ENCODE results near the gene SUV39H1.

SUV39H1 gene

GRCh38 chrX:48703228-48703627 lies 6.7 kb downstream of the SUV39H1 start:
- Histone ChIP-seq H3K36me3 (ENCODE audit: control insufficient read depth, low read depth, low read length) (peaks cover 60% of the 10 kb centered on the region), H3K9me3 (ENCODE audit: control insufficient read depth, low read depth, low read length) (peaks cover 4% of the 10 kb centered on the region), H3K9ac (ENCODE audit: low read length) (no peak overlapping the region), H3K27me3 (ENCODE audit: control insufficient read depth, insufficient read depth, low read length) (no peaks in the 10 kb centered on the region), H3K27ac (ENCODE audit: low read length) (no peak overlapping the region), H3K4me3 (ENCODE audit: low read length) (no peak overlapping the region), H3K4me1 (ENCODE audit: control insufficient read depth, low read depth, low read length) (no peaks in the 10 kb centered on the region)

- H3K9ac ChIP-seq (ENCODE audit: low read length) = no peak overlapping the region
- peaks cover 4% of the 10 kb centered on the region for H3K9me3 ChIP-seq (ENCODE audit: control insufficient read depth, low read depth, low read length)
- no peak overlapping the region for H3K27ac ChIP-seq (ENCODE audit: low read length)
- H3K4me3 ChIP-seq (ENCODE audit: low read length) = no peak overlapping the region
- no peaks in the 10 kb centered on the region for H3K4me1 ChIP-seq (ENCODE audit: control insufficient read depth, low read depth, low read length)
- peaks cover 60% of the 10 kb centered on the region for H3K36me3 ChIP-seq (ENCODE audit: control insufficient read depth, low read depth, low read length)
- no peaks in the 10 kb centered on the region for H3K27me3 ChIP-seq (ENCODE audit: control insufficient read depth, insufficient read depth, low read length)
These were observed 7.3 kb downstream of the SUV39H1 start for GRCh38 chrX:48703642-48704481.

- no peaks in the 10 kb centered on the region for H3K27me3 ChIP-seq (ENCODE audit: control insufficient read depth, insufficient read depth, low read length)
- no peak overlapping the region for H3K27ac ChIP-seq (ENCODE audit: low read length)
These were observed 9.3 kb downstream of the SUV39H1 start for GRCh38 chrX:48705871-48706270.

GRCh38 chrX:48709522-48710112 lies 13.1 kb downstream of the SUV39H1 start:
- Histone ChIP-seq H3K36me3 (ENCODE audit: control insufficient read depth, low read depth, low read length) (peaks cover 13% of the 10 kb centered on the region), H3K27ac (ENCODE audit: low read length) (no peak overlapping the region), H3K27me3 (ENCODE audit: control insufficient read depth, insufficient read depth, low read length) (no peaks in the 10 kb centered on the region), H3K4me1 (ENCODE audit: control insufficient read depth, low read depth, low read length) (no peaks in the 10 kb centered on the region), H3K4me3 (ENCODE audit: low read length) (no peak overlapping the region), H3K9me3 (ENCODE audit: control insufficient read depth, low read depth, low read length) (no peaks in the 10 kb centered on the region), H3K9ac (ENCODE audit: low read length) (no peak overlapping the region)

More at GRCh38 chrX:48705871-48706270, 9.3 kb downstream of the SUV39H1 start:
- H3K36me3 ChIP-seq (ENCODE audit: control insufficient read depth, low read depth, low read length) = peaks cover 48% of the 10 kb centered on the region
- no peak overlapping the region for H3K9ac ChIP-seq (ENCODE audit: low read length)
- H3K4me1 ChIP-seq (ENCODE audit: control insufficient read depth, low read depth, low read length) = no peaks in the 10 kb centered on the region
- no peak overlapping the region for H3K4me3 ChIP-seq (ENCODE audit: low read length)
- H3K9me3 ChIP-seq (ENCODE audit: control insufficient read depth, low read depth, low read length) = peaks cover 4% of the 10 kb centered on the region

GRCh38 chrX:48711162-48711928 lies 14.8 kb downstream of the SUV39H1 start:
- no peak overlapping the region for H3K27ac ChIP-seq (ENCODE audit: low read length)
- peaks cover 10% of the 10 kb centered on the region for H3K36me3 ChIP-seq (ENCODE audit: control insufficient read depth, low read depth, low read length)
- H3K4me3 ChIP-seq (ENCODE audit: low read length) = no peak overlapping the region
- no peaks in the 10 kb centered on the region for H3K9me3 ChIP-seq (ENCODE audit: control insufficient read depth, low read depth, low read length)
- no peak overlapping the region for H3K9ac ChIP-seq (ENCODE audit: low read length)
- H3K4me1 ChIP-seq (ENCODE audit: control insufficient read depth, low read depth, low read length) = no peaks in the 10 kb centered on the region
- no peaks in the 10 kb centered on the region for H3K27me3 ChIP-seq (ENCODE audit: control insufficient read depth, insufficient read depth, low read length)

- no peaks in the 10 kb centered on the region for H3K9me3 ChIP-seq (ENCODE audit: control insufficient read depth, low read depth, low read length)
- H3K36me3 ChIP-seq (ENCODE audit: control insufficient read depth, low read depth, low read length) = peaks cover 5% of the 10 kb centered on the region
- H3K27me3 ChIP-seq (ENCODE audit: control insufficient read depth, insufficient read depth, low read length) = no peaks in the 10 kb centered on the region
- no peak overlapping the region for H3K4me3 ChIP-seq (ENCODE audit: low read length)
- H3K4me1 ChIP-seq (ENCODE audit: control insufficient read depth, low read depth, low read length) = no peaks in the 10 kb centered on the region
- no peak overlapping the region for H3K27ac ChIP-seq (ENCODE audit: low read length)
- H3K9ac ChIP-seq (ENCODE audit: low read length) = no peak overlapping the region
These were observed 15.5 kb downstream of the SUV39H1 start for GRCh38 chrX:48711929-48712505.

- no peaks in the 10 kb centered on the region for H3K36me3 ChIP-seq (ENCODE audit: control insufficient read depth, low read depth, low read length)
- no peak overlapping the region for H3K9ac ChIP-seq (ENCODE audit: low read length)
- no peaks in the 10 kb centered on the region for H3K4me1 ChIP-seq (ENCODE audit: control insufficient read depth, low read depth, low read length)
- no peak overlapping the region for H3K27ac ChIP-seq (ENCODE audit: low read length)
- H3K27me3 ChIP-seq (ENCODE audit: control insufficient read depth, insufficient read depth, low read length) = no peaks in the 10 kb centered on the region
- H3K9me3 ChIP-seq (ENCODE audit: control insufficient read depth, low read depth, low read length) = no peaks in the 10 kb centered on the region
- H3K4me3 ChIP-seq (ENCODE audit: low read length) = no peak overlapping the region
These were observed 17.3 kb downstream of the SUV39H1 start for GRCh38 chrX:48713847-48714246.

- Histone ChIP-seq H3K9ac (ENCODE audit: low read length) (no peak overlapping the region), H3K27ac (ENCODE audit: low read length) (no peak overlapping the region)
These were observed 18.0 kb downstream of the SUV39H1 start for GRCh38 chrX:48714573-48714972.

GRCh38 chrX:48715072-48715471 lies 18.5 kb downstream of the SUV39H1 start:
- Histone ChIP-seq H3K27me3 (ENCODE audit: control insufficient read depth, insufficient read depth, low read length) (no peaks in the 10 kb centered on the region), H3K9me3 (ENCODE audit: control insufficient read depth, low read depth, low read length) (no peaks in the 10 kb centered on the region), H3K4me1 (ENCODE audit: control insufficient read depth, low read depth, low read length) (no peaks in the 10 kb centered on the region), H3K4me3 (ENCODE audit: low read length) (no peak overlapping the region), H3K36me3 (ENCODE audit: control insufficient read depth, low read depth, low read length) (no peaks in the 10 kb centered on the region), H3K9ac (ENCODE audit: low read length) (no peak overlapping the region), H3K27ac (ENCODE audit: low read length) (no peak overlapping the region)

More at GRCh38 chrX:48714573-48714972, 18.0 kb downstream of the SUV39H1 start:
- no peak overlapping the region for H3K4me3 ChIP-seq (ENCODE audit: low read length)
- H3K4me1 ChIP-seq (ENCODE audit: control insufficient read depth, low read depth, low read length) = no peaks in the 10 kb centered on the region
- H3K27me3 ChIP-seq (ENCODE audit: control insufficient read depth, insufficient read depth, low read length) = no peaks in the 10 kb centered on the region
- H3K36me3 ChIP-seq (ENCODE audit: control insufficient read depth, low read depth, low read length) = no peaks in the 10 kb centered on the region
- no peaks in the 10 kb centered on the region for H3K9me3 ChIP-seq (ENCODE audit: control insufficient read depth, low read depth, low read length)

- H3K27me3 ChIP-seq (ENCODE audit: control insufficient read depth, insufficient read depth, low read length) = no peaks in the 10 kb centered on the region
- H3K4me3 ChIP-seq (ENCODE audit: low read length) = no peak overlapping the region
- H3K36me3 ChIP-seq (ENCODE audit: control insufficient read depth, low read depth, low read length) = no peaks in the 10 kb centered on the region
- no peak overlapping the region for H3K9ac ChIP-seq (ENCODE audit: low read length)
- H3K4me1 ChIP-seq (ENCODE audit: control insufficient read depth, low read depth, low read length) = no peaks in the 10 kb centered on the region
- no peaks in the 10 kb centered on the region for H3K9me3 ChIP-seq (ENCODE audit: control insufficient read depth, low read depth, low read length)
- no peak overlapping the region for H3K27ac ChIP-seq (ENCODE audit: low read length)
These were observed 19.5 kb downstream of the SUV39H1 start for GRCh38 chrX:48715876-48716502.

GRCh38 chrX:48719958-48720357 lies 23.4 kb downstream of the SUV39H1 start:
- H3K9me3 ChIP-seq (ENCODE audit: control insufficient read depth, low read depth, low read length) = peaks cover 3% of the 10 kb centered on the region
- no peak overlapping the region for H3K9ac ChIP-seq (ENCODE audit: low read length)
- no peak overlapping the region for H3K4me3 ChIP-seq (ENCODE audit: low read length)
- no peaks in the 10 kb centered on the region for H3K27me3 ChIP-seq (ENCODE audit: control insufficient read depth, insufficient read depth, low read length)
- H3K27ac ChIP-seq (ENCODE audit: low read length) = no peak overlapping the region
- no peaks in the 10 kb centered on the region for H3K36me3 ChIP-seq (ENCODE audit: control insufficient read depth, low read depth, low read length)
- no peaks in the 10 kb centered on the region for H3K4me1 ChIP-seq (ENCODE audit: control insufficient read depth, low read depth, low read length)

Data from iPS-18a (cell line).